Esophagus squamous epithelium (tissue), 5 donors: ENCODE results near the gene HCRT. TPM values are rescaled to one million over a fixed set of nuclear protein-coding genes. Genes with fewer than 3 reads are reported as not detected.

ENCODE experiments used
- DNase-seq: peaks from one replicate; lab custom pipeline; 2025; lab: John Stamatoyannopoulos, UW
- H3K27ac ChIP-seq, 4 donors: fragments of 200-600 bp; sonication (generic); one replicate each; pipeline ENCODE4 v1.5.1; 2016 to 2019; ENCODE audit warnings: mild to moderate bottlenecking in 1 of 4
- H3K27me3 ChIP-seq, 4 donors: fragments of 200-600 bp; sonication (generic); 1 replicate in 3 of 4; 2 replicates in 1 of 4; pipeline versions ENCODE4 v1.5.1 to v1.6.0; 2017 to 2021; ENCODE audit warnings: antibody characterized with exemption in 1 of 4
- H3K36me3 ChIP-seq, 3 donors: fragments of 200-600 bp; sonication (generic); one replicate each; pipeline ENCODE4 v1.5.1; 2016 to 2019
- H3K4me1 ChIP-seq, 3 donors: fragments of 200-600 bp; sonication (generic); one replicate each; pipeline ENCODE4 v1.5.1; 2017 to 2019
- H3K4me3 ChIP-seq, 4 donors: fragments of 200-600 bp; sonication (generic); 1 replicate in 3 of 4; 2 replicates in 1 of 4; pipeline ENCODE4 v1.5.1; 2016 to 2019; ENCODE audit warnings: mild to moderate bottlenecking in 2 of 4, moderate library complexity in 1 of 4
- H3K9me3 ChIP-seq, 3 donors: fragments of 200-600 bp; sonication (generic); one replicate each; pipeline ENCODE4 v1.5.1; 2016 to 2019
- CTCF ChIP-seq, 6 experiments: fragments of 450-650 bp in 4 of 6; fragments of 200-600 bp in 2 of 6; sonication (generic) in 2 of 6; IDR thresholded peaks; one replicate each; pipeline ENCODE4 v1.5.1; 2016 to 2019; ENCODE audit warnings: antibody characterized with exemption in 6 of 6, mild to moderate bottlenecking in 4 of 6, moderate library complexity in 4 of 6
- POLR2A ChIP-seq, 4 donors: fragments of 450-650 bp; IDR thresholded peaks; one replicate each; pipeline ENCODE4 v1.6.1; 2017; ENCODE audit warnings: antibody characterized with exemption in 4 of 4, mild to moderate bottlenecking in 4 of 4, moderate library complexity in 3 of 4
- WGBS, 2 donors: methylation state at CpG; one replicate each; pipeline ENCODE4 v1.1.5; 2018; 5-methylcytosine and 5-hydroxymethylcytosine counted together
- intact Hi-C: fragments of 100-400 bp; cut with DNase I; formaldehyde crosslinking; loops from one replicate; pipeline ENCODE4 v1.15.0; 2022
- total RNA-seq, 4 donors: library from RNA; depleted of rRNA; stranded (reverse); fragments of >200 nt; gene quantifications; one replicate each; pipeline ENCODE4 v1.1.0, GENCODE V29; 2016
- donor health status: DM: yes; HTN: yes; CAD: no.

Gene HCRT
- total RNA-seq, 4 donors from 2014 or later = not detected

- no peak for DNase-seq
- Histone ChIP-seq H3K4me1 (no peaks in the 10 kb centered on the region), H3K27me3 (no peaks in the 10 kb centered on the region), H3K36me3 (peaks cover 0 to 83% (median 16%) of the 10 kb centered on the region in 3 donors), H3K27ac (no peak overlapping the region), H3K4me3 (no peak overlapping the region), H3K9me3 (no peaks in the 10 kb centered on the region)
- TF ChIP-seq POLR2A (IDR thresholded peaks at IDR 0.05) (no peak), CTCF (IDR thresholded peaks at IDR 0.05) (no peak)
- WGBS, 2 donors = 96 to 98% methylated on average over 5 of the region's 5 CpGs
- intact Hi-C loops = no loop called here
These were observed 17.4 kb upstream of the HCRT start for GRCh38 chr17:42202696-42203095.

DNA sequence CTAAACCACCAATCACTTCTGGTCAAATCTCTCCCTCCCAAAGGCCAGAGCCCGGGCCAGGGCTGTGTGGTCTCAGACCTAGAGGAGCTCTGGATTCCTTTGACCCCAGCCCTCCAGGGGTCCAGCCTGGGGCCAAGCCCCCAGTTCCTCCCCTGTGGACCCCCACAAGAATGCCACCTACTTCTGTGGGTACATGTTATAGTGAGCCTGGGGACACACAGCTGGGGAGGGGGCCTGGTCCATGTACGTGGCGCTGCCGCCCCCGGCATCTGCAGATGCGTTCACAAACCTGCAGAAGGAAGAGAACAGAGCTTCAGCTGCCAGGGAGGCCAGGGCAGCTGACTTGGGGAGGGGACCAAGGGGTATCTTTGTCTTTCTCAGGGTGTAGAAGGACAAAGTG lies 16.9 kb upstream of the HCRT start:
- Histone ChIP-seq H3K4me3 (no peak overlapping the region), H3K4me1 (no peaks in the 10 kb centered on the region), H3K36me3 (peaks cover 0 to 78% (median 16%) of the 10 kb centered on the region in 3 donors), H3K27me3 (no peaks in the 10 kb centered on the region), H3K27ac (no peak overlapping the region), H3K9me3 (no peaks in the 10 kb centered on the region)
- 100% methylated on average over 1 of the region's 6 CpGs; no CpG with 5 or more reads in 1 of the 2 donors for WGBS, 2 donors
- no peak for DNase-seq
- TF ChIP-seq CTCF (IDR thresholded peaks at IDR 0.05) = no peak
- intact Hi-C loops = no loop called here

DNA sequence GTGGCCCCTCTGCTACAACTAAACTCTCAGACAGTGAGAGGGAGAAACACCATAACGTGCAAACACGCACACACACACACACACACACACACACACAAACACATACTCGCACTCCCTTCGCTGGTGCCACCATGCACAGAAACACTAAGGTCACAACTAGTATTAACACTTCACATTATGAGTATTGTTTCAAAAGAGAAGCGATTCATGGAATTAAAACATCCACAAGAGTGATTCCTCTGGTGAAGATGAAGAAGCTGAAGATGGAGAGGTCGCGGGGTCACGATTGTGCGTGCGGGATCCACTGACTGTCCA lies 16.2 kb upstream of the HCRT start:
- intact Hi-C loops = no loop called here
- no peaks in the 10 kb centered on the region for H3K27me3 ChIP-seq
- no peak overlapping the region for H3K4me3 ChIP-seq
- H3K27ac ChIP-seq = no peak overlapping the region
- no peak for DNase-seq
- H3K4me1 ChIP-seq = no peaks in the 10 kb centered on the region
- 89 to 90% methylated on average over 10 of the region's 10 CpGs for WGBS, 2 donors
- no peaks in the 10 kb centered on the region for H3K9me3 ChIP-seq
- TF ChIP-seq CTCF (IDR thresholded peaks at IDR 0.05) (no peak), POLR2A (IDR thresholded peaks at IDR 0.05) (no peak)
- H3K36me3 ChIP-seq = peaks cover 0 to 71% (median 16%) of the 10 kb centered on the region in 3 donors

DNA sequence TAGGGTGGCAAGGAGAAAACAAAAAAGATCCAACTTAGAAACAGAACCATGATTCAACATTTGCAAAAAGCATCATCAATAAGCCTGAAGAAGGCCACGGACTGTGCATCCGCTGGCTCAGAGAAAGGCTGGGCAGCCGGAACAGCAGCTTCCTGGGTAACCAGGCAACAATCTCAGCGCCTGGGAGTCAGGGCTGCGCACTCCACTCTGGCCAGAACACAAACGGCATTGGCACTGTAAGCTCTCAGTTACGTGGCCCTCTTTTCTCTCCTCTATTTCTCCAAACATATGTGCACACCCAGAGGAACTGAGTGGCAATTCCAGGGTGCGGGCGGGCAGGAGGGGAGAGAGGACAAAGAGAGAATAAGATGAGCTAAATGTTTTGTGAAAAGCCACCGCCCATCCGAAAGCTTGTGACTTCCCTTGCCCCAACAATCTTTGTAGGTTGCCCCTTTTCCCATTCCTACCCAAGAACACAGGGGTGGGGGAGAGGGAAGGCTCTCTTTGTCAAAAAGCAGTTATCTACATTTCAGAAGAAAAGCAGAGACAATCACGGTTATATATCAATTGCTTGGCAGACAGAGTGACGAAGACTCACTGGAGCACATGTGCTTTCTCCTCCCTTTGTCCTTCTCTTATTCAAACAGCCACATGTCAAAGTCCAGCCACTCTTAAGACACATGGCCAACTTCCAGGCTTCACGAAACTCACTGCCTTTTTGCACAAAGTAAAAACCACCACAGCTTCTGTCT lies 15.6 kb upstream of the HCRT start:
- no peaks in the 10 kb centered on the region for H3K27me3 ChIP-seq
- no peak for DNase-seq
- TF ChIP-seq POLR2A (IDR thresholded peaks at IDR 0.05) = no peak
- TF ChIP-seq CTCF (IDR thresholded peaks at IDR 0.05) = no peak
- WGBS, 2 donors = 77 to 79% methylated on average over 14 of the region's 14 CpGs
- H3K4me1 ChIP-seq = no peaks in the 10 kb centered on the region
- intact Hi-C loops = no loop called here
- H3K27ac ChIP-seq = no peak overlapping the region
- no peaks in the 10 kb centered on the region for H3K9me3 ChIP-seq
- H3K36me3 ChIP-seq = peaks cover 0 to 65% (median 16%) of the 10 kb centered on the region in 3 donors
- H3K4me3 ChIP-seq = no peak overlapping the region

DNA sequence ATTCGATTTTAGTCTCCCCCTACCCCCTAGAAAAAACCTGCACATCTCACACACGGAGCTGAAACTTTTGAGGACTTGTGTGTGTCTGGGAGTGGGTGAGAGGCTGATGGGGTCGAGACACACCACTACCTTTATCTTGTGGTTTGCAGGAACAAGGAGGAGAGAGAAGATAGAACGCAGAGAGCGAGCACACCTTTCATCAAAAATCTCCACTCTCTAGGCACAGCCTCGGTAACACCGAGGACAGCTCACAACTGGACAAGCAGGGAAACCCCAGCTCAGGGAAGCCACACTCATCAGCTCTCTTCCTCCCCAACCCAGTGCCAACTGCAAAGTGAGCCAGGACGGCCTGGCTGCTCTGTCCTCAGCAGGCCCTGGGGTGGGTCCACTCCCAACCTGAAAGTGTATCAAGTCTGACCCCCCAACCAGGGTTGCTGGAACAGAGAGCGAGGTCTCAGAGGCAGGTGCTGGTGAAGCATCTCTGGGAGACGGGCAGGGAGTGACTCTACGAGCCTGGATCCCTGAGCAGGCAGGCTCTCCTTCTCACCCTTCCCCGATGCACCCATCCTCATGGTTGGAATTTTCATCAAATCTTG lies 14.3 kb upstream of the HCRT start:
- peaks cover 0 to 5% (median 2%) of the 10 kb centered on the region in 3 donors for H3K4me1 ChIP-seq
- WGBS, 2 donors = 71 to 77% methylated on average over 11 of the region's 12 CpGs
- intact Hi-C loops = no loop called here
- no peak for TF ChIP-seq POLR2A (IDR thresholded peaks at IDR 0.05)
- TF ChIP-seq CTCF (IDR thresholded peaks at IDR 0.05) = no peak
- H3K9me3 ChIP-seq = no peaks in the 10 kb centered on the region
- H3K36me3 ChIP-seq = peaks cover 0 to 52% (median 16%) of the 10 kb centered on the region in 3 donors
- no peaks in the 10 kb centered on the region for H3K27me3 ChIP-seq
- DNase-seq = no peak
- H3K4me3 ChIP-seq = no peak overlapping the region
- peak overlapping the region in 1 of 4 donors; percentile 46 for H3K27ac ChIP-seq
